CD1c-positive myeloid dendritic cell (primary cell): ENCODE data around the gene DPYD.

Source experiments
- DNase-seq: peaks from one replicate; pipeline ENCODE4 v3.0.0-alpha.2; 2016; ENCODE audit errors: extremely low spot score

Gene DPYD

GRCh38 chr1:97143236-97143882 lies 777.5 kb downstream of the DPYD start:
- no peak for DNase-seq

GRCh38 chr1:97140611-97141010 lies 780.2 kb downstream of the DPYD start:
- DNase-seq: no peak

- no peak for DNase-seq
These were observed 781.3 kb downstream of the DPYD start for GRCh38 chr1:97139512-97139911.

- DNase-seq: no peak
These were observed 782.3 kb downstream of the DPYD start for GRCh38 chr1:97138515-97139032.

GRCh38 chr1:97137862-97138514 lies 782.8 kb downstream of the DPYD start:
- DNase-seq: peak; percentile 12

GRCh38 chr1:97136996-97137395 lies 783.8 kb downstream of the DPYD start:
- DNase-seq: no peak

- DNase-seq: no peak
These were observed 784.9 kb downstream of the DPYD start for GRCh38 chr1:97135972-97136371.

GRCh38 chr1:97128426-97128825 lies 792.4 kb downstream of the DPYD start:
- DNase-seq: no peak

- DNase-seq: peak; percentile 28
These were observed 797.0 kb downstream of the DPYD start for GRCh38 chr1:97123717-97124431.

- DNase-seq: no peak
These were observed 800.0 kb downstream of the DPYD start for GRCh38 chr1:97120806-97121205.

- no peak for DNase-seq
These were observed 801.3 kb downstream of the DPYD start for GRCh38 chr1:97119260-97120158.

- no peak for DNase-seq
These were observed 806.0 kb downstream of the DPYD start for GRCh38 chr1:97114842-97115241.

- no peak for DNase-seq
These were observed 808.4 kb downstream of the DPYD start for GRCh38 chr1:97112442-97112841.

- no peak for DNase-seq
These were observed 812.7 kb downstream of the DPYD start for GRCh38 chr1:97108179-97108578.

- DNase-seq: no peak
These were observed 815.3 kb downstream of the DPYD start for GRCh38 chr1:97105531-97105930.

- DNase-seq: no peak
These were observed 819.3 kb downstream of the DPYD start for GRCh38 chr1:97101509-97101908.

- no peak for DNase-seq
These were observed 823.4 kb downstream of the DPYD start for GRCh38 chr1:97097404-97097925.

- DNase-seq: no peak
These were observed 825.1 kb downstream of the DPYD start for GRCh38 chr1:97095764-97096163.

GRCh38 chr1:97094247-97094972 lies 826.4 kb downstream of the DPYD start:
- DNase-seq: no peak

- DNase-seq: no peak
These were observed 827.1 kb downstream of the DPYD start for GRCh38 chr1:97093741-97094140.

- DNase-seq: no peak
These were observed 828.0 kb downstream of the DPYD start for GRCh38 chr1:97092824-97093223.
